GM23338 (cell line): ENCODE measurements around the gene OCA2. TPM values are rescaled to one million over a fixed set of nuclear protein-coding genes. Genes with fewer than 3 reads are reported as not detected.

ENCODE experiments used
- ATAC-seq: fragments of 200-7000 bp; cut with Tn5 transposase; 3 replicates; pipeline ENCODE4 v1.9.1; 2020
- DNase-seq: peaks from one replicate; pipeline ENCODE4 v3.0.0-alpha.2; 2015; ENCODE audit warnings: low spot score
- H2AFZ ChIP-seq: fragments of 200-600 bp; sonication (generic); 2 replicates; pipeline ENCODE4 v1.8.0; 2016; ENCODE audit warnings: antibody characterized with exemption, mild to moderate bottlenecking, moderate library complexity
- H3F3A ChIP-seq: fragments of 200-600 bp; sonication (generic); replicated peaks from 2 replicates; pipeline ENCODE4 v1.8.0; 2017; ENCODE audit warnings: antibody characterized with exemption, mixed run types, low read depth
- H3K27ac ChIP-seq: fragments of 200-600 bp; sonication (generic); 2 replicates; pipeline ENCODE4 v1.6.1; 2016; ENCODE audit warnings: low read depth
- H3K27me3 ChIP-seq: fragments of 200-600 bp; sonication (generic); 2 replicates; pipeline ENCODE4 v1.8.0; 2016; ENCODE audit warnings: mild to moderate bottlenecking, mixed run types, moderate library complexity; ENCODE audit not compliant: insufficient read depth
- H3K36me3 ChIP-seq: fragments of 200-600 bp; sonication (generic); 2 replicates; pipeline ENCODE4 v1.8.0; 2016; ENCODE audit warnings: mild to moderate bottlenecking; ENCODE audit not compliant: insufficient read depth
- H3K4me1 ChIP-seq: fragments of 200-600 bp; sonication (generic); 2 replicates; pipeline ENCODE4 v1.8.0; 2016; ENCODE audit warnings: mild to moderate bottlenecking, moderate library complexity; ENCODE audit not compliant: insufficient read depth
- H3K4me2 ChIP-seq: fragments of 200-600 bp; sonication (generic); 2 replicates; pipeline ENCODE4 v1.7.1; 2017; ENCODE audit warnings: mixed run types
- H3K4me3 ChIP-seq: fragments of 200-600 bp; sonication (generic); 2 replicates; pipeline ENCODE4 v1.6.1; 2016; ENCODE audit warnings: mixed run types
- H3K79me2 ChIP-seq: fragments of 200-600 bp; sonication (generic); replicated peaks from 2 replicates; pipeline ENCODE4 v1.8.0; 2017; ENCODE audit warnings: mild to moderate bottlenecking; ENCODE audit not compliant: insufficient read depth
- H3K9me2 ChIP-seq: fragments of 200-600 bp; sonication (generic); 2 replicates; pipeline ENCODE4 v1.8.0; 2017; ENCODE audit not compliant: insufficient read depth
- H4K20me1 ChIP-seq: fragments of 200-600 bp; sonication (generic); replicated peaks from 2 replicates; pipeline ENCODE4 v1.8.0; 2017; ENCODE audit warnings: mild to moderate bottlenecking; ENCODE audit not compliant: insufficient read depth
- H3K27ac Mint-ChIP-seq: 2 replicates; pipeline ENCODE4 v1.8.0; 2020; ENCODE audit warnings: inconsistent platforms, mild to moderate bottlenecking, moderate library complexity, mixed read lengths
- H3K27me3 Mint-ChIP-seq: 3 replicates; pipeline ENCODE4 v1.8.0; 2022; ENCODE audit warnings: low read depth, mild to moderate bottlenecking, moderate library complexity, mixed read lengths, inconsistent platforms; ENCODE audit not compliant: insufficient read depth, poor library complexity
- H3K36me3 Mint-ChIP-seq: 3 replicates; pipeline ENCODE4 v1.8.0; 2021; ENCODE audit warnings: low read depth, mild to moderate bottlenecking, inconsistent platforms, moderate library complexity, mixed read lengths
- H3K4me1 Mint-ChIP-seq: 3 replicates; pipeline ENCODE4 v1.8.0; 2020; ENCODE audit warnings: mild to moderate bottlenecking, inconsistent platforms, mixed read lengths
- H3K4me3 Mint-ChIP-seq: 3 replicates; pipeline ENCODE4 v1.8.0; 2021; ENCODE audit warnings: moderate library complexity, mild to moderate bottlenecking, inconsistent platforms, mixed read lengths
- H3K9me3 Mint-ChIP-seq: 3 replicates; pipeline ENCODE4 v1.8.0; 2020; ENCODE audit warnings: moderate library complexity, mild to moderate bottlenecking, inconsistent platforms, mixed read lengths
- CREB1 ChIP-seq: fragments of 250-450 bp; sonication (Bioruptor Pico); IDR thresholded peaks from 2 replicates; pipeline ENCODE4 v1.5.0; 2020; ENCODE audit warnings: low read depth, mild to moderate bottlenecking, moderate library complexity
- EZH2 ChIP-seq: fragments of 200-600 bp; sonication (generic); IDR thresholded peaks from one replicate; pipeline ENCODE4 v1.8.0; 2017; ENCODE audit warnings: antibody characterized with exemption, mild to moderate bottlenecking, low read depth; ENCODE audit not compliant: unreplicated experiment
- EZH2phosphoT487 ChIP-seq: fragments of 200-600 bp; sonication (generic); IDR thresholded peaks from one replicate; pipeline ENCODE4 v1.8.1; 2018; ENCODE audit warnings: antibody characterized with exemption; ENCODE audit not compliant: unreplicated experiment
- POLR2AphosphoS5 ChIP-seq: IDR thresholded peaks from 2 replicates; pipeline ENCODE4 v1.6.1; 2016; ENCODE audit warnings: antibody characterized with exemption, low read depth
- REST ChIP-seq: IDR thresholded peaks from one replicate; pipeline ENCODE4 v1.6.1; 2018; ENCODE audit warnings: antibody characterized with exemption; ENCODE audit not compliant: unreplicated experiment
- STAT1 ChIP-seq: IDR thresholded peaks from one replicate; pipeline ENCODE4 v1.6.1; 2016; ENCODE audit warnings: antibody characterized with exemption; ENCODE audit not compliant: unreplicated experiment
- ZNF114 ChIP-seq: fragments of 250-450 bp; sonication (Bioruptor Pico); IDR thresholded peaks from 2 replicates; pipeline ENCODE4 v1.5.0; 2020; ENCODE audit warnings: mild to moderate bottlenecking, moderate library complexity
- ZNF331 ChIP-seq: fragments of 250-450 bp; sonication (Bioruptor Pico); IDR thresholded peaks from 2 replicates; pipeline ENCODE4 v1.5.0; 2020; ENCODE audit warnings: low read depth, mild to moderate bottlenecking, moderate library complexity
- ZNF462 ChIP-seq: fragments of 250-450 bp; sonication (Bioruptor Pico); IDR thresholded peaks from 2 replicates; pipeline ENCODE4 v1.5.0; 2020; ENCODE audit warnings: mild to moderate bottlenecking, moderate library complexity
- polyA plus RNA-seq: library from polyadenylated mRNA; unstranded; fragments of >200 nt; fragmentation: Nextera tagmentation; extraction: Ambion mirVana; gene quantifications from 2 replicates; pipeline ENCODE4 v1.2.1, GENCODE V29; 2016
- total RNA-seq: library from RNA; depleted of rRNA; stranded (reverse); fragments of >200 nt; shearing (Covaris generic); gene quantifications from 2 replicates; pipeline ENCODE4 v1.2.3, GENCODE V29; 2014
- TF ChIP-seq, protein P1 (sequence below): IDR thresholded peaks from 2 replicates; pipeline ENCODE4 v1.6.1; 2016; ENCODE audit warnings: antibody characterized with exemption

Gene OCA2
- total and polyA plus RNA-seq, 2 experiments from 2014 or later = 0.40 to 0.69 TPM

GRCh38 chr15:28027714-28028076 is 71.4 kb downstream of the OCA2 start:
- Mint-ChIP-seq H3K4me1 (no peaks in the 10 kb centered on the region), H3K9me3 (no peaks in the 10 kb centered on the region), H3K27me3 (peaks cover 5% of the 10 kb centered on the region), H3K27ac (no peak overlapping the region), H3K4me3 (no peak overlapping the region), H3K36me3 (no peaks in the 10 kb centered on the region)
- Histone ChIP-seq H3K27me3 (no peaks in the 10 kb centered on the region), H3K36me3 (no peaks in the 10 kb centered on the region), H3K4me3 (no peak overlapping the region), H3K27ac (no peak overlapping the region), H3K9me2 (no peaks in the 10 kb centered on the region; the same call in 1 of the 2 replicates), H4K20me1 (no peaks in the 10 kb centered on the region), H3K4me2 (no peak overlapping the region), H3K79me2 (no peaks in the 10 kb centered on the region), H3F3A (no peaks in the 10 kb centered on the region), H2AFZ (no peak overlapping the region), H3K4me1 (no peaks in the 10 kb centered on the region)
- DNase-seq = no peak
- no peak for ATAC-seq
- TF ChIP-seq CREB1 = no peak
- no peak for TF ChIP-seq STAT1
- TF ChIP-seq REST = no peak
- no peak for TF ChIP-seq EZH2
- no peak for TF ChIP-seq ZNF114 (CRISPR knock-in tag)
- TF ChIP-seq ZNF331 (CRISPR knock-in tag) = no peak
- no peak for TF ChIP-seq POLR2AphosphoS5
- no peak for TF ChIP-seq ZNF462
- no peak for TF ChIP-seq EZH2phosphoT487
- TF ChIP-seq, protein P1, sequence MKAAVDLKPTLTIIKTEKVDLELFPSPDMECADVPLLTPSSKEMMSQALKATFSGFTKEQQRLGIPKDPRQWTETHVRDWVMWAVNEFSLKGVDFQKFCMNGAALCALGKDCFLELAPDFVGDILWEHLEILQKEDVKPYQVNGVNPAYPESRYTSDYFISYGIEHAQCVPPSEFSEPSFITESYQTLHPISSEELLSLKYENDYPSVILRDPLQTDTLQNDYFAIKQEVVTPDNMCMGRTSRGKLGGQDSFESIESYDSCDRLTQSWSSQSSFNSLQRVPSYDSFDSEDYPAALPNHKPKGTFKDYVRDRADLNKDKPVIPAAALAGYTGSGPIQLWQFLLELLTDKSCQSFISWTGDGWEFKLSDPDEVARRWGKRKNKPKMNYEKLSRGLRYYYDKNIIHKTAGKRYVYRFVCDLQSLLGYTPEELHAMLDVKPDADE = no peak
